PFSK-1 (cell line): ENCODE data around the gene AKAP6.

Source experiments
- FOXP2 ChIP-seq: optimal IDR thresholded peaks from 2 replicates; pipeline ENCODE3; 2011; ENCODE audit warnings: borderline replicate concordance, control low read depth, inconsistent platforms; ENCODE audit not compliant: insufficient read depth; ENCODE audit errors: extremely low read length, extremely low read depth
- POLR2AphosphoS5 ChIP-seq: IDR thresholded peaks from 2 replicates; pipeline ENCODE4 v1.6.1; 2012; ENCODE audit warnings: low read depth, mild to moderate bottlenecking, control low read depth, low read length, moderate library complexity
- SIN3A ChIP-seq: IDR thresholded peaks from 2 replicates; pipeline ENCODE4 v1.6.1; 2012; ENCODE audit warnings: mild to moderate bottlenecking, low read length, moderate library complexity, borderline replicate concordance; ENCODE audit not compliant: insufficient read depth
- TAF1 ChIP-seq: IDR thresholded peaks from 2 replicates; pipeline ENCODE4 v1.6.1; 2012; ENCODE audit warnings: low read length, control low read depth, borderline replicate concordance; ENCODE audit not compliant: insufficient read depth
- TF ChIP-seq, protein P1 (sequence below), 2 experiments: IDR thresholded peaks; 2 replicates each; pipeline versions ENCODE4 v1.6.1 to v1.8.0; 2011 to 2012; ENCODE audit warnings: low read depth in 2 of 2, low read length in 2 of 2, control low read depth in 1 of 2, inconsistent platforms in 1 of 2, mild to moderate bottlenecking in 1 of 2, moderate library complexity in 1 of 2; ENCODE audit not compliant: insufficient read depth in 1 of 2

AKAP6 gene

DNA sequence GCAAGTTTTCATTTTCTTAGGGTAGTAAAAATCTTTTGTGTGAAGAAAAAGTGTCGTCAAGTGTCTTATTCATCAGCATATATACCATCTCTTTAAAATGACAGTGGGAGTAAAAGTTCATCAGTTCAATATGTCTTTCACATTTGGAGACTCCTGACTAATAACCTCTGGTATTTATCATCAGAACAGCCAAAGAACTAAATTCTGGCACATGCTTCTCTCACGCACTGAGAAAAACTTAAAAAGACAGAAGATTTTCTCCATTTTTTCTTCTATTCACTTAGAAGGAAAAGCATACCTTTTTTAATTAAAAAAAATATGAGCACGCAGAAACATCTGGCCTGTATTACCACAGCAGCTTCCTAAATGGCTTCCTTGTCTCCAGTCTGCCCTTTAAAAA lies 265.7 kb downstream of the AKAP6 start:
- TF ChIP-seq SIN3A (no peak), TAF1 (no peak), POLR2AphosphoS5 (no peak), FOXP2 (no peak)
- TF ChIP-seq, protein P1, sequence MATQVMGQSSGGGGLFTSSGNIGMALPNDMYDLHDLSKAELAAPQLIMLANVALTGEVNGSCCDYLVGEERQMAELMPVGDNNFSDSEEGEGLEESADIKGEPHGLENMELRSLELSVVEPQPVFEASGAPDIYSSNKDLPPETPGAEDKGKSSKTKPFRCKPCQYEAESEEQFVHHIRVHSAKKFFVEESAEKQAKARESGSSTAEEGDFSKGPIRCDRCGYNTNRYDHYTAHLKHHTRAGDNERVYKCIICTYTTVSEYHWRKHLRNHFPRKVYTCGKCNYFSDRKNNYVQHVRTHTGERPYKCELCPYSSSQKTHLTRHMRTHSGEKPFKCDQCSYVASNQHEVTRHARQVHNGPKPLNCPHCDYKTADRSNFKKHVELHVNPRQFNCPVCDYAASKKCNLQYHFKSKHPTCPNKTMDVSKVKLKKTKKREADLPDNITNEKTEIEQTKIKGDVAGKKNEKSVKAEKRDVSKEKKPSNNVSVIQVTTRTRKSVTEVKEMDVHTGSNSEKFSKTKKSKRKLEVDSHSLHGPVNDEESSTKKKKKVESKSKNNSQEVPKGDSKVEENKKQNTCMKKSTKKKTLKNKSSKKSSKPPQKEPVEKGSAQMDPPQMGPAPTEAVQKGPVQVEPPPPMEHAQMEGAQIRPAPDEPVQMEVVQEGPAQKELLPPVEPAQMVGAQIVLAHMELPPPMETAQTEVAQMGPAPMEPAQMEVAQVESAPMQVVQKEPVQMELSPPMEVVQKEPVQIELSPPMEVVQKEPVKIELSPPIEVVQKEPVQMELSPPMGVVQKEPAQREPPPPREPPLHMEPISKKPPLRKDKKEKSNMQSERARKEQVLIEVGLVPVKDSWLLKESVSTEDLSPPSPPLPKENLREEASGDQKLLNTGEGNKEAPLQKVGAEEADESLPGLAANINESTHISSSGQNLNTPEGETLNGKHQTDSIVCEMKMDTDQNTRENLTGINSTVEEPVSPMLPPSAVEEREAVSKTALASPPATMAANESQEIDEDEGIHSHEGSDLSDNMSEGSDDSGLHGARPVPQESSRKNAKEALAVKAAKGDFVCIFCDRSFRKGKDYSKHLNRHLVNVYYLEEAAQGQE (IDR thresholded peaks at IDR 0.05; ENCODE audit: insufficient read depth in 1 of 2, low read depth in 2 of 2, low read length in 2 of 2), result no peak

GRCh38 chr14:32595497-32595896 lies 266.4 kb downstream of the AKAP6 start:
- TF ChIP-seq SIN3A, result no peak
- TF ChIP-seq POLR2AphosphoS5, result no peak
- no peak for TF ChIP-seq TAF1
- TF ChIP-seq, protein P1 (IDR thresholded peaks at IDR 0.05; ENCODE audit: insufficient read depth in 1 of 2, low read depth in 2 of 2, low read length in 2 of 2), result no peak
- TF ChIP-seq FOXP2, result no peak

- no peak for TF ChIP-seq TAF1
- TF ChIP-seq POLR2AphosphoS5, result no peak
- TF ChIP-seq FOXP2, result no peak
- TF ChIP-seq SIN3A, result no peak
- TF ChIP-seq, protein P1 (IDR thresholded peaks at IDR 0.05; ENCODE audit: insufficient read depth in 1 of 2, low read depth in 2 of 2, low read length in 2 of 2), result no peak
These were observed 267.3 kb downstream of the AKAP6 start for GRCh38 chr14:32596390-32596789.

DNA sequence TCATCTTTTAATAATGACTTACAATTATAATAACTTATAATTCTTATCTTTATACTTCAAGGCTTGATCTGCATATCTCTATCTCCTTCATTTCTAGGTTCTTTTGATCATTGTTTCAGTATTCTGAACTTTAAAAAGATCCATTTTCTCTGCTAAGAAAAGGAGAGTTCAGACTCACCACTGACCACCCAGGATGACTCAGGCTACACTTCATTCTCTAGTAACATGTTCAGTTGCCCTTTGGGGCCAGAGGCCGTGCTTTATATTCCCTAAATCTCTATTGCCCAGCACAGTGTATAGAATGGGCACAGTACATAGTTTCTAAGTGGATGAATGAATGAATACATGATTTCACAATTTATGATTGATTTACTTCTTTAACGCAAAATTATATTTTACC lies 268.7 kb downstream of the AKAP6 start:
- TF ChIP-seq, protein P1 (IDR thresholded peaks at IDR 0.05; ENCODE audit: insufficient read depth in 1 of 2, low read depth in 2 of 2, low read length in 2 of 2), result no peak
- TF ChIP-seq POLR2AphosphoS5 (no peak), FOXP2 (no peak), SIN3A (no peak), TAF1 (no peak)

GRCh38 chr14:32601069-32601468 lies 272.0 kb downstream of the AKAP6 start:
- TF ChIP-seq TAF1 (no peak), SIN3A (no peak), POLR2AphosphoS5 (no peak), FOXP2 (no peak)
- TF ChIP-seq, protein P1 (IDR thresholded peaks at IDR 0.05; ENCODE audit: insufficient read depth in 1 of 2, low read depth in 2 of 2, low read length in 2 of 2), result no peak
